Stimulated activated naive CD8-positive, alpha-beta T cell treated with anti-CD3 and anti-CD28 coated beads, Interleukin-15, amount 100 ng/mL, for 72 hours (primary cell): Measurements from ENCODE around the gene MMD.
"Not testable (repeated sequence)": the region's sequence is repeated elsewhere in the genome, so short reads cannot be mapped to it uniquely, and the experiment has no call there.

Source experiments
- ATAC-seq: fragments of 150-1000 bp; cut with Tn5 transposase; 2 replicates; pipeline ENCODE4 v1.10.0; 2021; ENCODE audit warnings: mild to moderate bottlenecking, moderate library complexity
- DNase-seq, 2 donors: peaks; one replicate each; pipeline ENCODE4 v3.0.0; 2021 to 2022
- H3K27ac Mint-ChIP-seq, 2 donors: one replicate each; pipeline ENCODE4 v1.8.0; 2022; ENCODE audit warnings: mild to moderate bottlenecking in 2 of 2, mixed read lengths in 2 of 2, moderate library complexity in 2 of 2
- H3K27me3 Mint-ChIP-seq: one replicate; pipeline ENCODE4 v1.8.0; 2022; ENCODE audit warnings: mixed read lengths
- H3K4me1 Mint-ChIP-seq: one replicate; pipeline ENCODE4 v1.8.0; 2022; ENCODE audit warnings: mild to moderate bottlenecking, mixed read lengths
- H3K4me3 Mint-ChIP-seq, 2 donors: one replicate each; pipeline ENCODE4 v1.8.0; 2022; ENCODE audit warnings: mild to moderate bottlenecking in 2 of 2, mixed read lengths in 2 of 2, moderate library complexity in 1 of 2
- H3K9me3 Mint-ChIP-seq, 2 donors: one replicate each; pipeline ENCODE4 v1.8.0; 2022; ENCODE audit warnings: mixed read lengths in 2 of 2

Gene MMD, protein sequence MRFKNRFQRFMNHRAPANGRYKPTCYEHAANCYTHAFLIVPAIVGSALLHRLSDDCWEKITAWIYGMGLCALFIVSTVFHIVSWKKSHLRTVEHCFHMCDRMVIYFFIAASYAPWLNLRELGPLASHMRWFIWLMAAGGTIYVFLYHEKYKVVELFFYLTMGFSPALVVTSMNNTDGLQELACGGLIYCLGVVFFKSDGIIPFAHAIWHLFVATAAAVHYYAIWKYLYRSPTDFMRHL

GRCh38 chr17:55421179-55421934, at the start of gene MMD:
TSS of gene MMD (minus strand) at chr17:55421835. CDS start at chr17:55421695, 140 bp downstream.
- Mint-ChIP-seq H3K9me3 (no peaks in the 10 kb centered on the region), H3K27ac (peak within 1 kb of the TSS; percentile 97 to 98), H3K4me3 (peak within 1 kb of the TSS; percentile 94 to 97), H3K27me3 (peaks cover 36% of the 10 kb centered on the region), H3K4me1 (peaks cover 43% of the 10 kb centered on the region)
- ATAC-seq, result peak; percentile 53
- peak; percentile 23 to 54 for DNase-seq

DNA sequence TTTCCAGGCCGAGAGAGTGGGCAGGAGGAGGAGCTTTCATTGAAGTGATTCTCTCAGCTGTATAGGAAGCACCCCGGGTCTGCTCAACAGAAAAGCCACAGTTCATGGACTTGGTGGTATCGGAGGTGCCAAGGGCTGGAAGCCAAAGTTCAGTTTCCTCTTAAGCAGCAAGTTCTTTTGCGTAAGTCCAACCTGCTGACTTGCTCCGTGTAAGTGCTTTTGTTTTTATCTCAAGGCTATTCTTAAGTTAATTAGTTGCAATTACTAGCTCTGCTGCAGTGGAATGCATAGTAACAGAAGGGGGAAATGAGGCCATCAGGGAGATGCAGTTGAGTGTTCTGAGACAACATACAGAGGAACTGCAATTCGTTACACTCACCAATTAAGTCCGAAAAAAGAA, 45.0 kb upstream of the MMD start:
- Mint-ChIP-seq H3K9me3 (no peaks in the 10 kb centered on the region), H3K27me3 (no peaks in the 10 kb centered on the region), H3K27ac (no peak overlapping the region), H3K4me3 (no peak overlapping the region), H3K4me1 (peaks cover 8% of the 10 kb centered on the region)
- DNase-seq, result no peak
- no peak for ATAC-seq

- not testable (repeated sequence) for ATAC-seq, DNase-seq, H3K4me1 Mint-ChIP-seq, H3K27ac Mint-ChIP-seq, H3K9me3 Mint-ChIP-seq, H3K4me3 Mint-ChIP-seq, H3K27me3 Mint-ChIP-seq
These were observed 44.1 kb upstream of the MMD start for GRCh38 chr17:55465771-55466170.

GRCh38 chr17:55463600-55463999, 42.0 kb upstream of the MMD start:
- peak; percentile 72 for ATAC-seq

DNA sequence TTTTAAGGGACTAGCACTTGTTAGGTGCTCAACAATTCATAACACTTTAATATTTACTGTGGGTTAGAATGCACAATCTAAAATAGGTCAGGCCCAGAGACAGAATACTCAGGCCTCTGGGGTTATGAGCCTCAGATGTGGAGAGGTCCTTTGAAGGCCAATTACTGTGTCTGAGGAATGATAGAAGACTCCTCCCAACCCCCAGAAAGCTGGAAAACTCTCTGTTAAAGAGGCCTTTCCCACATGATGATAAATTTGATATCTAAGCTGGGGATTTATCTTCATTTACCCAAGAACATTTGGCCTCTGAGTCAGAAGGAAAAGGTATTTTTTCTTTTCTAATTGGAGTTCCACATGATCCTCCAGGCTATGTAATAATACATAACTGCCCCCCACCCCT, 41.1 kb upstream of the MMD start:
- Mint-ChIP-seq H3K9me3 (no peaks in the 10 kb centered on the region), H3K4me3 (no peak overlapping the region), H3K27ac (no peak overlapping the region)

More at GRCh38 chr17:55463600-55463999, 42.0 kb upstream of the MMD start:
- Mint-ChIP-seq H3K27me3 (no peaks in the 10 kb centered on the region), H3K9me3 (no peaks in the 10 kb centered on the region), H3K27ac (peak overlapping the region in 1 of 2 donors; percentile 37), H3K4me3 (no peak overlapping the region), H3K4me1 (peaks cover 15% of the 10 kb centered on the region)
- DNase-seq, result peak in 1 of 2 donors; percentile 32

GRCh38 chr17:55462234-55462633, 40.6 kb upstream of the MMD start:
- Mint-ChIP-seq H3K27me3 (no peaks in the 10 kb centered on the region), H3K9me3 (no peaks in the 10 kb centered on the region), H3K4me1 (peaks cover 20% of the 10 kb centered on the region), H3K27ac (no peak overlapping the region), H3K4me3 (no peak overlapping the region)
- DNase-seq (no peak), ATAC-seq (no peak)

More for the DNA sequence above, 41.1 kb upstream of the MMD start:
- Mint-ChIP-seq H3K27me3 (no peaks in the 10 kb centered on the region), H3K4me1 (peaks cover 20% of the 10 kb centered on the region)
- ATAC-seq (no peak), DNase-seq (no peak)

GRCh38 chr17:55458978-55459377, 37.3 kb upstream of the MMD start:
- Mint-ChIP-seq H3K4me3 (no peak overlapping the region), H3K27ac (no peak overlapping the region), H3K4me1 (peaks cover 20% of the 10 kb centered on the region), H3K9me3 (no peaks in the 10 kb centered on the region), H3K27me3 (peaks cover 1% of the 10 kb centered on the region)
- peak; percentile 98 for ATAC-seq
- peak; percentile 7 to 67 for DNase-seq

DNA sequence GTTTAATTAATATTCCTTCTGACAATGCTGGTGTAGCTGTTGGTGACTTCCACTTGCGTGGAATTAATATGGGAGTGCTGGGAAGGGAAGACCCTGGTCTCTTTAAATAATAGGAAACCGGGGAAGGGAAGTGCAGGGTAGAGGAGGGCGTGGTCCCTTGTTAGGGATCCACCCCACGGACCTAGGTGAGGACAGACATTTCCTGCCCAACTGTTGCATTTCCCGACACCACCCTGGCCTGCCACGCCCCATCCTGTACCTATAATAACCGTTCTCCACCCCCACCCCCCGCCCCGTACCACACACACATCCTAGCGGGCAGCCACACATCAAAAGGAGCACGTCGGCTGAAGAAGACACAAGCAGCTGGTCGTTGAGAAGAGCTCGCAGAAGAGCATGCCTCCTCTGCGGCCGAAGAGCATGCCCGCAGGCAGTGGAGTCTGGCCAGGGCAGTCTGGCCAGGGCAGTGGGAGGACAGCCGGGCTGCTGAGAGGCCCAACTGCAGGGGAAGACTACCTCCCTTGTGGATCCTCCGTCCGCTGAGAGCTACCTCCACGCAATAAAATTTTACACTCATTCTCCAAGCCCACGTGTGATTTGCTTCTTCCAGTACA, 36.8 kb upstream of the MMD start:
- Mint-ChIP-seq H3K4me3 (no peak overlapping the region), H3K27ac (no peak overlapping the region), H3K4me1 (peaks cover 14% of the 10 kb centered on the region), H3K9me3 (no peaks in the 10 kb centered on the region), H3K27me3 (peaks cover 6% of the 10 kb centered on the region)
- no peak for DNase-seq
- no peak for ATAC-seq

DNA sequence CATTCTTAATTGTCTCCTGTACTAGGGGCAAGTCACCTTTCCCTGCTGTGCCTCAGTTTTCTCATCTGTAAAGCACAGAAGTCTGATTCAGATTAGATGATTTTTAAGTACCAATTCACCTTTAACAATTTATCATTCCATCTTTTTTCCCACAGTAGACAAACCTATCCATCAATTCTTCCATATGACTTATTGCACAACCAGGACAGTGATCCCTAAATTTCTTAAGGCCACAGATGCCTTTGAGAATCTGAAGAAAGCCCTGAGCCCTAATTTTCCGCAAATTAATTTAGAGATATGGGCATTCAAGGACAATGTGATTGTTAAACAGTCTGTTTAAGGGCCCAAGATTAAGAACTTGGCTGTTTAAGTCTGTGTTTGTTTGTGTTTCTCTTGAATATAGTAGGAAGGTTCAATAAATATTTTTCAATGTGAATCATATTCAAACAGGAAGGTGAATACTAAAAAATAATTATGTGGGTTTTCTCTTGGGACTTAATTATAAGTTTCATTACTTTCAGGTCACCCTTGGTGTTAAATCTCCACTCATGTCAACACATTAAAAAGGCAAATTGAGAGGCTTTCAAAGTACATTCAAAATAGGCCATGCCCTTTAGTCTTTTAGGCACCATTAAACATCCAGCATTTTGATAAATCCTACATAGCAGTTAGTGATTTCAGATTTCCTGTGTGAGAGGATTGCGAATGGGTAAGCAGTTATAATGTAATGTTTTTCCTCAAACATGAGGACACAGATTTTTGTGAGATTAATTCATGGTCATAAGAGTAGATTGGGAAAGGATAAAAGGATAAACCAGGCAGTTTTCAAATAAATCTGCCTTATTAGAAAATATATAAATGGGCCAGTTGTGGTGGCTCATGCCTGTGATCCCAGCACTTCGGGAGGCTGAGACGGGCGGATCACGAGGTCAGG, 34.9 kb upstream of the MMD start:
- Mint-ChIP-seq H3K4me3 (no peak overlapping the region), H3K9me3 (no peaks in the 10 kb centered on the region)
- no peak for ATAC-seq

DNA sequence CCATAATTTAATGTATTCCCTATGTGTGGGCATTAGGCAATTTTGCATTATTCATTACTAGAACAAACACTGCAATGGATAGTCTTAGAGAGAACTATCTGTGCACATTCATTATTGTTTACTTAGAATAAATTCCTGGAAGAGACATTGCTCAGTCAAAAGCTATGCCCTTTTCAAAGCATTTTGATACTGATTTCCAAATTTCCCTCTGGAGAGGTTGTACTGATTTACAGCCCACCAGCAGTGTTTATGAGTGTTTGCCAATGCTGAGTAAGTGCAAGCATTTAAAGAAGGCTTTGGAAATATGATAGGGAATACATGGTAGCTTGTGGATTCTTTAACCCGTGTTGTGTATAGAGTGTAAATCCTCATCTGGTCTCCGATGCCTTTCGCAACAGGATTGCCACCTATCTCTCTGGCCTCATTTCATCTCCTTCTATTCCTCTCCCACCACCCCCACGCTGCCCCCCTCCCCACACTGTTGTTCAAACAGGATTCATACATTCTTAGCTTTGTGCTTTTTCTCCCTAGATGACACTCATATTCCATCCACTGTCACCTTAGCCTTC, 33.4 kb upstream of the MMD start:
- H3K27ac Mint-ChIP-seq, result no peak overlapping the region
- DNase-seq (no peak), ATAC-seq (no peak)
- H3K4me1 Mint-ChIP-seq, result peaks cover 20% of the 10 kb centered on the region
- no peak overlapping the region for H3K4me3 Mint-ChIP-seq
- peaks cover 7% of the 10 kb centered on the region for H3K27me3 Mint-ChIP-seq
- H3K9me3 Mint-ChIP-seq, result no peaks in the 10 kb centered on the region

More for the DNA sequence above, 34.9 kb upstream of the MMD start:
- peak overlapping the region in 1 of 2 donors; percentile 45 for H3K27ac Mint-ChIP-seq
- H3K27me3 Mint-ChIP-seq, result peaks cover 6% of the 10 kb centered on the region
- DNase-seq, result no peak
- H3K4me1 Mint-ChIP-seq, result peaks cover 20% of the 10 kb centered on the region

- Mint-ChIP-seq H3K4me1 (peaks cover 17% of the 10 kb centered on the region), H3K4me3 (no peak overlapping the region), H3K27me3 (peaks cover 14% of the 10 kb centered on the region), H3K27ac (peak overlapping the region in 1 of 2 donors; percentile 77), H3K9me3 (no peaks in the 10 kb centered on the region)
- no peak for ATAC-seq
- no peak for DNase-seq
These were observed 32.4 kb upstream of the MMD start for GRCh38 chr17:55453839-55454557.

DNA sequence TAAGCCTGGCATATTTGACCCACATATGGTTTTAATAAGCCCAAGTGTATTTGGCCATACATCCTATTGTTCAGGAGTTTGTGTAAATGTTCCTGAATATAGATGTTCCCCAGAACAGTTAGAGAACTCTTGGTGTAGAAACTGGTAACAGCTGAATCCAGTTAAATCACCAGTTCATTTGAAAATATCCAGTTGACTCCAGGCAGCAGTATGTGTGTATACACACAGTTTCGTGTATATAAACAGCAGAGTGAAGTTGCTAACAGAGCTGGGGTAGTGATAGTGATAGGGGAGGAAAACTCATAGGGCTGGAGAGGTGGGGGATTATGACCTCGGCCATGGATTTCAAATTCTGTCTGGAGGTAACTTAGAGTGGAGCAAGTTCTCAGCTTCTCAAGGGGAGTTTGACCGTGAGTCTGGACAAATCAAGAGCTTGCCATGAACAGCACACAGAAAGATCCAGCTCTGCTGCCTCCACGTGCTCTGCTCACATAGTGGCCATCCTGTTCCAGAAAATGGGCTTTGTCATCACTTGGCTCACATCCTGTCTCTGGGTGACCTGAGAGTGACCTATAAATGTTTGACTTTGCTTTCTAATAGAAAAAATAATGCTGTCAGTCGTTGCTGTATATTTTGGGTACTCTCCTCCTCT, 30.6 kb upstream of the MMD start:
- Mint-ChIP-seq H3K27me3 (peaks cover 14% of the 10 kb centered on the region), H3K4me3 (no peak overlapping the region), H3K9me3 (no peaks in the 10 kb centered on the region), H3K4me1 (peaks cover 8% of the 10 kb centered on the region), H3K27ac (peak overlapping the region; percentile 27 to 48)
- ATAC-seq (no peak), DNase-seq (no peak)

DNA sequence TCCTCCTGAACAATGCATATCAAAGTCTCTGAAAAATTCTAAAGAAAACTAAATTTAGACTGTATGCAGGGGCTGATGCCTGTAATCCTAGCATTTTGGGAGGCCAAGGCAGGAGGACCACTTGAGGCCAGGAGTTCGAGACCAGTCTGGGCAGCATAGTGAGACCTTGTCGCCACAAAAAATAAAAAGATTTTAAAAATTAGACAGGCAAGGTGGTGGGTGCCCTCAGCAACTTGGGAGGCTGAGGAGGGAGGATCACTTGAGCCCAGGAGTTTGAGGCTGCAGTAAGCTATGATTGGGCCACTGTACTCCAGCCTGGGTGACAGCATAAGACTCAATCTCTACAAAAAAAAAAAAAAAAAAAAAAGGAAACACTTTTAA, 30.1 kb upstream of the MMD start:
- ATAC-seq (no peak), DNase-seq (no peak)
- Mint-ChIP-seq H3K9me3 (no peaks in the 10 kb centered on the region), H3K27me3 (peaks cover 14% of the 10 kb centered on the region), H3K27ac (peak overlapping the region in 1 of 2 donors; percentile 48), H3K4me3 (no peak overlapping the region), H3K4me1 (peaks cover 8% of the 10 kb centered on the region)

GRCh38 chr17:55451203-55451641, 29.6 kb upstream of the MMD start:
- no peaks in the 10 kb centered on the region for H3K9me3 Mint-ChIP-seq
- no peak overlapping the region for H3K4me3 Mint-ChIP-seq
- DNase-seq (no peak), ATAC-seq (no peak)
- H3K27me3 Mint-ChIP-seq, result peaks cover 14% of the 10 kb centered on the region
- peak overlapping the region in 1 of 2 donors; percentile 87 for H3K27ac Mint-ChIP-seq
- peaks cover 8% of the 10 kb centered on the region for H3K4me1 Mint-ChIP-seq
